ENCODE data around the gene DHRS12.

Gene DHRS12

DNA sequence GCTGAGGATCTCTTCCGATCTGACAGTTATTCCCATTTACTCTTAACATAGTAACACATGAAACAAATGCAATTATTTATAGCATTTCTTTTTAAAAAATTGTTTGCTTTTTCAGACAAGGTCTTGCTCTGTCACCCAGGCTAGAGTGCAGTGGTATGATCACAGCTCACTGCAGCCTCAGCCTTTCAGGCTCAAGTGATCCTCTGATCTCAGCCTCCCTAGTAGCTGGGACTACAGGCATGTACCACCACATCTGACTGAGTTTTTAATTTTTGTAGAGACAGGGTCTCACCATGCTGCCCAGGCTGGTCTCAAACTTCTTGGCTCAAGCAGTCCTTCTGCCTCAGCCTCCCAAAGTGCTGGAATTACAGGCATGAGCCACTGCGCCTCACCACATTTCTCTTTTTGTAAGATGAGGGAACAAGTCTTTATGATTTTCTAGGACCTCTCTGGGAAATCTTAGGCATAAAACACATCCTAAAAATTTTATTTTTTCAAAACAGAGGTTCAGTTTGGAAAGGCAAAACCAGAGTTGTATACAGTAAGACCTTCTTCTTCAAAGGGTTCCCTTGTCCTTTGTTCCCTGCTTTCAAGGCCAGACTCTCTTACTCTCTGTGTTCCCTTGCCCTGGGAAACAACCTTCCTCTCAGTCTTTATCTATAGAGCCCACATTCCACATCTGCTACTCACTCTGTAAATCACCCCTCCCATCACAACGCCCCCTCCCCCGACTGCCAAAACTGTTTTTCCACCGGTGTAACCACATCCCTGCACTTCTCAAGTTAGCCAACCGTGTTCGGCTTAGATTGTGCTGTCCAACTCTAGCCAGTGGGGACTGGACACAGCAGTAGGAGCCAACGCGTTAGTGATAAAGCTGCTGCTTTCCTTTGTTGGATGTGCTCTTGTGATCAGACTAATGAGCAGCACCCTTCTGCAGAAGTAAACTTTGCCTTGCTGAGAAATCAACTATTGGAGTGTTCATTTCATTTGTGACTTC, 56.2 kb downstream of the DHRS12 start:
- no peak for DNase-seq

DNA sequence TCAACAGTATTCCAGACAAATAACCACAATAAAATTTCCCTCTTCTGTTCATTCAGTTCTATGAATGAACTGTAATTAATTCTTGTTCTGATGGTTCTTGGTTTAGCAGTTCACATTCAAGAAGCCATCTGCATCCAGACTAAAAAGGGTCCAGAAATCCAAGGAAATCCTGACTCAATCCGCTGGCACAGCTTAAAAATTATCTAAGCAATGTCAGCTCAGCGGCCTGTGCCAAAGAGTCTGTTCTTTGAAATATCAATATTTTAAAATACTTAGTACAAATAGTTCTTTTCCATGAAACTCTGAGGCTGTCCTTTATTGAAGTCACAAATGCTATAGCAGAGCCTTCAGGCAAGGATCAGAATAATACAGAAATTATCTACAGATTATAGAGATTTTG, 57.2 kb downstream of the DHRS12 start:
- DNase-seq = no peak

DNA sequence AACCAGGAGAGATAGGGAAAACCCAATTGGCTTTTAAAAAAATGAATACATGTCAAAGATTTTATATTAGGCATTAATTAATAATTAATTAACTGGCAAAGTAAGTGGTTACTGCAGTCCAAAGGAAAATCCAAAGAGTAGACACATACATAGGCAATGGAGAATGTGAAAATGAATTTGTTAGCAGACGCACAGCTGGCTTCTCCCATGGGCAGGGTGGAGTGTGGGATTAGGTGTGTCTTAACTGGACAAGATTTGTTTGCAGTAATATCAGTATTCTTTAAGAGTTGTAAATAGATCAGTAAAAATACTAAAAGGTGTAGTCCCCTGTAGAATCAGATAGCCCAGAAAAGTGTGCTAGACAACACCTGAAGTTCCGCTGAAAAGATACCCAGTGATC, 58.7 kb downstream of the DHRS12 start:
- DNase-seq = no peak

DNA sequence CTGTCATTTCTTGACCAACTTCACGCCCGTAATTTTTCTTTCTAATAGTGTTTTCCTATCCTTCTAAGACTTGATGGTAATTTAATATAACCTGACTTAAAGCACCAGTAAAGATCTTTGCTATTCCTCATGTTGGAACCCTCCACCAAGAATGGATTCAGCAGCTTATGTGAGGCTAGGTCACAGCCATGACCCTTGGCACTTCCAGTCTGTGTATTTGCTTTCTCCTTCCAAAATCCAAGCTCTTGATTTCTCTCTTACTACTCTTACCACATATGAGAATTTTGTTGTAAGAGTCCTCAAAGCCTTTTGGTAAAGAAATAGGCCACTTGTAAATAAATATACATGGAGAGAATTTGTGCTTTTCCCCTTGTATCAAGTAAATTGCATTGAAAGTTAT, 61.4 kb downstream of the DHRS12 start:
- no peak for DNase-seq

DNA sequence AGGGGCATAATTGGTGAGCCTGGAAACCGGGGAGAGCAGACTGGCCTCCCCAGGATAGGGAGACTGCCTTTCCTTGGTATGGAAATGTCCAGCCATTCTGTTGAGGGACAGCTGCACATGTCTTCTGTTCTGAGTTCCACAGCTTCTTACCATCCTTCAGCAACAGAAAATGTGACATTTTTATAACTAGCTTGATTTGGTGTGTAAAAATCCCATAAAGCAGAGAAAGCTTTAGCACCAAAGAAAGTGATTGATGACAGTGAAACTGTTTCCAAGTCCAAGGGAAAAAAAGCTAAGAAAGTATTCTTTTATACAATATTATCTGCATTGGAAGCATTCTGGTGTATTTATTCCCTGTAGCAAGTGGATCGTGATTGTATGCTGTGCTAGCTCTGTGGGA, 61.9 kb downstream of the DHRS12 start:
- no peak for DNase-seq

DNA sequence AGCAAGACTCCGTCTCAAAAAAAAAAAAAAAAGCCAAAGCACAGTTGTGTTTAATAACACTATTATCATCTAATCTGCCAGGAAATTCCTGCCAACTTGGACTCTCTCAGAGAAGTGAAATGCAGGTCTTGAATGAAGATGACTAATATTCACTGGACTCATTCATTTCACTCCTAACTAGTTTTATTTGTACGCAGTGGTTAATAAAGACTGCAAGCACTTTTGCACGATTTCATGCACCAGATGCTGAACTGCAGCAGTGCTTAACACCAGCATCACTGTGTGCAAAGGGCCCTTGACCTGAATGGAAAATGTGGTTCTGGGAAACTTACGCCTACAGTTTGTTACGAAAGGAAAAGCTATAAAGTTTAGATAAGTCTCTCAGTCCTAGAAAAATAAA, 63.3 kb downstream of the DHRS12 start:
- DNase-seq = no peak

DNA sequence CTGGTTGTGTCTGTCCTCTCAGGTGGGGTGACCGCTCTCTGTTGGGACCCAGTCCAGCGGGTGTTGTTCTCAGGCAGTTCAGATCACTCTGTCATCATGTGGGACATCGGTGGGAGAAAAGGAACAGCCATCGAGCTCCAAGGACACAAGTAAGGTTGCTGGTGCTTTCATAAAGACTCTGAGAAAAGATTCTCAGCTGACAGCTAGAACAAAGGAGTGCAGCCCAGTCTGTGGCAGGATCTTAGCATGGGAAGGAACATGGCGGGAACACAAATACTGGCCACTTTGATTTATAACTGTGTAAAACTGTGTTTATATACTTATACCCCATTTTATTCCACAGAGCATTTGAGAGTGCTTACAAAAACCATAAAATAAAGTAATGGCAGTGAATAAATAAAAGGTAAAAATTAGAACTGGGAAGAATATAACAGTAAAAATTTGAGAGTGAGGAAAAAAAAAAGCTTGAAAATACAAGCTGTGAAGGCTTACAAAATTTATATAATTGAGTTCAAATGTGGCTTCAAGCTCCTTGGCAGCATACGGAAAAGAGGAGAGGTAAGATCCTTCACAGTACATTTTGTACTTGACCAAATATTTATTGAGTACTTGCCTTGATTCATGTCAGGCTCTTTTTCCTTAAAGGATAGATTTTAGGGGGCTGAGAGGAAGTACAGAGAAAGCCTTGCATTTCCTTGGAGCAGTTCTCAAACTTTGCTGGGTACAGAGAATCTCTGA, 64.8 kb downstream of the DHRS12 start:
- DNase-seq = no peak

DNA sequence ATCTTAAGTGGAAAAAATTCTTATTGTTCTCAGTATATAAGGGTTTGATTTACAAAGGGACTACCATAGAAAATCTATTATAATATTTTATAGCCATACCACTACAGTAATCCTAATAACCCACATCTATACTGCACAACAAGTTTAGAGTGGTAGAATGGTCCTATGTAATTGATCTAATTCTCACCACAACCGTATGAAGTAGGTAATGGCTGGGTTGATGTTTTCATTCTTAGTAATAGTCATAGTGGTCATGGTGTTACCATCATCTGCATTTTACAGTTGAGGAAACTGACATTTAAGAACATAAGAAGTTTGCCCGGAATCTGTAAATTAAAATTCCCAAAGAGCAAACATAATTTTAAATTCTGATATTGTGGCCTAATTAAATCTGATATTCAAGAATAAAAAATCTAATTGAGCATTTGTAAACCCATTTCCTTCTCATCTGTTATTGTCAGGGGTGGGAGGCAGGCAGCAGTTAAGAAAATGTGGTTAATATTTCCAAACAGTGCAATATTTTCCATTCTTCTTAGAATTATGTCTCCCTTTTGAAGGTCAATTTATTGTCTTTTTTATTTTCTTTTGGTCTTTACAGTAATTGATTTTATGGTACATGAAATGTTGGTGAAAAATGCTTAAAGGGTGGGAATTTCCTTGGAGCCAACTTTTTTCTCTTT, 65.6 kb downstream of the DHRS12 start:
- DNase-seq = no peak

DNA sequence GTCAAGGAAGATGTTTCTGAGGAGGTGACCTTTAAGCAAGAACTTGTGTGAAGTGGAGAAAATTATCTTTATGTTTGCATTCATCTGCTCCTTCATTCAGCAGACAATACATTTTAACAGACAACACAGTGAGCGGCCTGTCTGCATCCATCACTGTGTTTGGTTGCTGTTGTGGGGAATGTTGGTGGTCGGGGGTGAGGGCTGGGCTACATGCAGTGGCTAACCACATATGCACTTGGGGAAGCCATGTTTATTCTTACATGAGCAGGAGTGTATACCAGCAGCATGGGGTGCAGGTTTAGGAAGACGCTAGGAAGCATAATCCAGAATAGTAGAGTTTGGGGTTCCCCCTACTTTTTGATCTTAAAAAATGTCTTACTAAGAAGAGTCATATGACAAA, 66.4 kb downstream of the DHRS12 start:
- DNase-seq = no peak

DNA sequence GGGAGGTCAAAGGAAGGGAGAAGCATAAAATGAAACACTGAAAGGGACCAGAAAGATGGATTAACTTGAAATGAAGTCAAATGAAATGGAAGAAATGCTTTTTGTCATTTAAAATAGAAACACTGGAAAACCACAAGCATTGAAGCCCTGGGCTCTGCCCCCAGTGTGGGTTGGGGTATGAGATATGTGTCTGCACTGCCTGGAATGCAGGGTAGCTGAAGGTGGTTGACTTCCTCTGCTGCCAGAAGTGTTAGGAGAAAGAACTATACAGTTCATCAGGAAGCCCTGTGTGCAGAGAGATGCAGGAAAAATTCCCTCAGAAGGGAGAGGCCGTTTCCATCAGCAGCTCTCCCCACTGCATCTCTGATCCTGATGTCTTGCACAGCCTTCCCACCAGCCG, 69.2 kb downstream of the DHRS12 start:
- DNase-seq = no peak

DNA sequence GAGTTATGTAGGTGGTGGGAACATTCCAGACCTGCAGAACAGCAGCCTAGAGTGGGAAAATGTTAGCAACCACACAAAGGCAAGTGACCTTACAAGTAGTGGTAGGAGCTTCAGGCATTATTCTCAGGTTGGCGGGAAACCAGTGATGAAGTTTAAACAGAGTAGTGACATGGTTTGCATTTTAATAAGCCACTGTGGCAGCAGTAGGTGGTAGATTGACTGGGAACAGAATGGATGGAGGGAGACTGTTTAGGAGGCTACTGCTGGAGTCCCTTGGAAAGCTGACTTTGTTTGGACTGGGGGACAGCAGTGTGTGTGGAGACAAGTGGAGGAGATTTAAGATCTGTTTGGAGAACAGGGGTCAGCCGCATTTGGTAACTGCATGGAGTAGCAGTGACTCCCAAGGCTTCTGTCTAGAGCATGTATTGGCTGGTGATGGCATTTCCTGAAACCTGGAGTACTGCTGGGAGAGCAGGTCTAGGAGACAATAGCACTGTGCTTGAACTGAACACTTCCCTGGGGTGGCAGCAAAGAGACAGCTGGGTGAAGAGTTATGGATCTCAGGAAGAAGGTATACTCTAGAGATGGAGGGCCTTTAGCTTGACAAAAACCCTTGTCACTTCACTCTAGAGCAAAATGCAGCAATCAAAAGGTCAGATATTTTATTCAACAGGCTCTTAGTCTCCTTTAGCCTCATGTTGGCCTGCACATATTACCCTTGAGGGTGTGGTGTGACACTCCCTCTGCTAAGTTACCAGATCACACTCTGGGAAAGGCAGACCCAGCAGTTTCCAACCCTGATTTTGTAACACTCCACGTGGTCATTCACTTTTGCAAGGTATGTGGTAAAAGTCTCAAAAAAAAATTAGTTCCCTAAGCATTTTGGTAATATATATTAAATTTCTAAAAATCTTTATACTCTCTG, 70.3 kb downstream of the DHRS12 start:
- DNase-seq = peak in 2 of 3 experiments; percentile 21 to 30

DNA sequence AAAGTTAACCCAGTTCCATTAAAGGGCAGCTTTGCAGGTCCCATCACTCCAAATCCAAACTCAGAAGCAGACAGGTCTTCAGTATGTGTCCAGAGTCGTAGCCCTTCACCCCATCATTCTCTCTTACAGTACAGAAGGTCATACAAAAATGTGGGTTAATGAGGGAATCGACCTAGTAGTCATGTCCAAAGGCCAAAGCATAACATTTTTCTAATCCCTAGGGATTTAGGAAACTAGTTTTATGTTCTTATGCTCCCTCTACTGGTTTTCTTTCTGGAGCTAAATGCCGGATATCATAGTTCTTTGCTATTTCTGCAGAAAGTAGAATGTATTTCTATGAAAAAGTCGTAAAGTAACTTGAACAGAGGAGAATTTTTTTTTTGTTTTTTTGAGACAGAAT, 72.2 kb downstream of the DHRS12 start:
- peak in 1 of 3 experiments; percentile 17 for DNase-seq

DNA sequence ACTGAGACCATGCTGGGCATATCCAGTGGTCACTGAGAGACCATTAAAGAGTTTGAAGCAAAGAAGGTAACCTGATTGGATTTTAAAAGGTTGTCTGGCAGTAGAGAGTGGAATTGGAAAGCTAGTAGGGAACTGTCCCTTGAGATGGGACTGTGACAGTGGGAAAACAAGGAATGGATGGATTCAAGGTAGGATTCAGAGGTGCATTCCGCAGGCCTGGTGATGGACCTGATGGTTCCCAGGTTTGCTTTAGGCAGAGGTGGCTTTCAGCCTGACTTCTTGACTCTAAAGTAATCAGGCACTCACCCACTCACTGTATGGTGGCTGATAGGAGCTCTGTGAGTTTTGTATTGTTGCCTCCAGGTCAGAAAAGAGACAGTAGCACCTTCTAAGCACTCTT, 73.0 kb downstream of the DHRS12 start:
- no peak for DNase-seq

DNA sequence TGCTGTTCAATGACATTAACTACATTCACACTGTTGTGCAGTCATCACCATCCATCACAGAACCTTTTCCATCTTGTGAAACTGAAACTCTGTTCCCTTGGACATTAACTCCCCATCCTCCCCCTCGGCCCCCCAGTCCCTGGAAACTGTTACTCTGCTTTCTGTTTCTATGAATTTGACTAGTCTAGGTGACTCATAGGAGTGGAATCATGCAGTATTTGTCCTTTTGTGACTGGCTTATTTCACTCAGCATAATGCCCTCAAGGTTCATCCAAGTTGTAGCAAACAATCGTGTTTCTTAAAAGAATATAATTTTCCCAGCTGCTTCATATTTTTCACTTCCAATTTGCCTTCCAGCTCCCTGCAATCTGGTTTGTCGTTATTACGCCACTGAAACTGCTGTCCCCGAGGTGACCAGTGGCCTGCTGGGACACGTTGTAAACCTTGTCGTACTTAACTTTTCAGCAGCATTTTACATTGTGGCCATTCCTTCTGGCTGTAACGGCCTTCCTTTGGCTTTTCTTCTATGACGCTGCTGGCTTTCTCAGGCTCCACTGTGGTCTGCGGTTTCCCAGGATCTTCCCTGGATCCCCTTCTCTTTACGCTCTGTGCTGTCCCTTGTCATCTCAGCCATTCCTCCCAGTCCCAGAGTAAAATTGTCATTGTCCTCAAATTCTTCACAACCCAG, 74.0 kb downstream of the DHRS12 start:
- no peak for DNase-seq

DNA sequence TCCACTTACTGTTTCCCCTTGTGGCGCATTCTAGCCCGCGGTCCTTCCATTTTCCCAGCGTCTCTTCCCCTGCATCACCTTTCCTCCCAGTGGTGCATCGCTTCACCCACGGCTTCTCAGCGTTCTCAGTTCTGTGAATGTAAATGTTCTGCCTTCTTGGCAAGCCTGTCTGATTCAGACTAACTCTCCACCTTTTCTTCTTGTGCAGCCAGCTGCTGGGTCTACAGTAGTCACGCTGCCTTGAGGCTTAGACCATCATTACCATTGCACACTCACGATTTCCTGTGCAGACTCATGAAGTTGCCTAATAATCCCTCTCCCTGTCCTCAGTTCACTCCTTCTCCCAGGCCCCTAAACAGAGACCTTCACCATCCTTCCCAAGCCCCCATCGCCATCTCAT, 75.0 kb downstream of the DHRS12 start:
- DNase-seq = no peak

DNA sequence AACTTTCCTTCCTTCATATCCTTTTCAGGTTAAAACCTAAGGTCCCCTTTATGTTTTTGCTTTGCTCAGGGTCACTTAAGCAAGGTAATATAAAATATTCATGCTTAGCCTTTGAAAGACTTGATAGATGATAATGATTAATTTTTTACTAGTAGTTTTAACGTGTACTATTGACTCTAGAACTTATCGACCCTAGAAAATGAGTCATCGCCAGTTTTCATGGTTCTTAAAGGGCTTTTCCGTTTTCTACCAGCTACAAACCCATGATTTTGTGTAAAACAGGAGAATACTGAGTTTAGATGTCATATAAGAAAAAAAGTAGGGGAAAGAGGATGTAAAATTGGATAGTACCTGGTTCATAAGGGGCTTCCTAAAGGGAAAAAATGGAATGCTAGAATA, 75.7 kb downstream of the DHRS12 start:
- no peak for DNase-seq

DNA sequence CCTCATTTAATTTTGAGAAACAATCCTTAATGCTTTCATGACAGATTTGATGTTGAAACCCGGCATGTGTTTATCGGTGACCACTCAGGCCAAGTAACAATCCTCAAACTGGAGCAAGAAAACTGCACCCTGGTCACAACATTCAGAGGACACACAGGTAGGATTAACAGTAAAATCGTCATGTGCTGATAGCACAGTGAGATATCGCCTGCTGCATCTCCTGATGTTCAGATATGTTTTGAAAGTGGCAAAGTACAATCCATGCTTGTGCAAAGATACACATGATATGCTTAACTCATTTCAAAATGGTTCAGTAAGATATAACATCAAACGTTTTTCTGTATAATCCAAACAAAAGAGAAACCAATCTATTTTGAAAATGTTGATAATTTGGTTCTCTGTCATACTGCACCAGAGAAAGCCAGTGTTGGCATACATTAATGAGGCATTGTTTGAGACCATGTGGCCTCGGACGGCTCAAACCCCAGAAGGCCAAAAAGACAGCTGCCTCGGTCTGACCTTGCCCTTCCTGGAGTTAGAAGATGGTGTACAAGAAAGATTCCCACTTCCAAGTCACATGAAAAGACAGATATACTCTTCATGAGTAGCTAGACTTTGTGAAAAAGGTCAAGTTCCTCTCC, 76.2 kb downstream of the DHRS12 start:
- no peak for DNase-seq

DNA sequence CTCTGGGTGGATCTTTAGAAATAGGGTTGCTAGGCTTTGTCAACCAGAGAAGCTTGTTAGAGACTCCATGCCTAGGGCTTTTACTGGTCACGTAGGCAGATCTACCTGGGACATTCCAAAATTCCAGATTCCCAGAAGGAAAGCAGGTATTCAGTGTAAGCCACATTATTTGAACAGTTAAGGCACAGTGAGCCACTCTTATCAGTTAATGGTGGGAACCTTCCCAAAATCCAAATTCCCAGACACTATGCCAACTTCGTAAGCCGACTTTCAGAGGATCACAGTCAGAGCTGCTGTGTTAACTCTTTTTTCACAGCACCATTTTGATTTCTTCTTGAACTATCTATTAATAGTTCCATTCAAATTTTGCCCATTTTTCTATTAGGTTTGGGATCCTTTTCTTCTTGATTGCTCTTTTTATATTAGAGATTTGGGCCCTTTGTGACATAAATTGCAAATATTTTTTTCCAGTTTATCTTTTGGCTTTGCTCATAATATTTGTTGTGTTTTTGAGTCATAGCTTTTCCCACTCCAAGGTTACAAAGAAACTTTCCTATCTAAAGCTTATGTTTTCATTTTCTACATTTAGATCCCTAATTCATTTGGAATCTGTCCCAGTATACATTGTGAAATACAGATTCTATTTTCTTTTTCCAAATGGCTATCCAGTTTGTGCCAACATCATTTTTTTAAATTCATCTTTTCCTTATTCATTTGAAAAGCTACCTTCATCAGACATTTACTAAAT, 77.3 kb downstream of the DHRS12 start:
- DNase-seq = no peak

DNA sequence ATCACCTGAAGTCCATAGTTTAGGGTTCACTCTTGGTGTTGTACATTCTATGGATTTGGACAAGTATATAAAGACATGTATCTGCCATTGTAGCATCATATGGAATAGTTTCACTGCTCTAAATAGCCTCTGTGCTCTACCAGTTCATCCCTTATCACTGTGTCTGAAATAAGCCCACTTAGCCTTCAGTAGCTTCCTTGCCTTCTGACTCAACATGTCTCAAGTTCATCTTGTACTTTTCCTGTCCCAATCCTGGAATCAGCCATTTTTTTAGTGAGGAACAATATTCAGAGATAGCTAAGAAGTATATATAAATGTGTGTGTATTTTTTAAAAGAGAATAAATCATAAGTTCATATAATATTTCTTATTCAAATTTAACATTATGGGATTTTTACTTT, 79.2 kb downstream of the DHRS12 start:
- no peak for DNase-seq

DNA sequence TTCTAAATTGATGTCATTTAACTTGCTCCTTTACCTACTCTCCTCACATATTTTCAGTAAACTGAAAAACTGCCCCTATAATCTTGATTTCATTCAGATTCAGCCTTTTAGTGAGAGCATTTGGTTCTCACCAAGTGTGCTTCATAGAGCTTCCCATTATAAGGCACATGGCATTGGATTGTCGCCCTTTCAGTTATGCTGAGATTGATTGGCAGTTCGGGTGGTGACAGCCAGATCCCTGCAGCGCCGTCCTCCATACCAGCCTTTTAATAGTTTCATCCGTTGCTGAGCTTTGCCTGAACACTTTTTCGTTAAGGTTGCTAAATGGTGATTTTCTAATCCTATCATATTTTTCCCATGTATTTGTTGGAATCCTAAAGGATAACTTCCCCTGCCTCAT, 80.4 kb downstream of the DHRS12 start:
- no peak for DNase-seq

DNA sequence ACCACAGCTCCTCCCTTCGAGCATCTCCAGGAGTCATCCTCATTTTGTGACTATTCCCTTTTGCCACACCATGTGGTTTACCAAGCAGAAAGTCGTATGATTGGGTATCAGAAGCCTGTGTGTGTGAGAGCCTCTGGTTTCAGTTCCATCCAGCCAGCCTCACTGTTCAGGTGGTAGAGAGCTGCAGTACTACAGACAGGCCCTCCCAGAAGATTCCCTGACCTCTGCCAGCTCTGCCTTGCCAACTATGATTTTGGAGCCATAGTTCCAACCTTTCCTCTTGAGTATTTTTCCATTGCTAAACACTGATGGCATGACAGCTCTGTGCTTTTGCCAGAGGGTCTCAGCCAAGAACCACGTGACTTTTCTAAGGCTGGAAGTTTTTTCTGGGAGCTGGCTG, 82.5 kb downstream of the DHRS12 start:
- no peak for DNase-seq

All from NCI-H1417 (cell line).